GM13977 (cell line): ENCODE data around the gene SMYD3.

ENCODE experiments used
- DNase-seq: peaks from one replicate; pipeline ENCODE4 v3.0.0; 2012; ENCODE audit warnings: low spot score
- in situ Hi-C: fragments of 300-500 bp; cut with MboI; formaldehyde crosslinking; loops from one replicate; pipeline ENCODE4 v1.12.0; 2022; ENCODE audit warnings: low sequenced_read_pairs, low pct_unique_long_range_greater_than_20kb, mixed read lengths, inconsistent platforms; ENCODE audit not compliant: unreplicated experiment
- TF ChIP-seq, protein P1 (sequence below): IDR thresholded peaks from 2 replicates; pipeline ENCODE4 v1.5.1; 2012; ENCODE audit warnings: mild to moderate bottlenecking, control low read depth; ENCODE audit not compliant: insufficient read depth; ENCODE audit errors: extremely low read depth, missing control alignments

Gene SMYD3

GRCh38 chr1:246113555-246114095 is 393.5 kb downstream of the SMYD3 start:
- DNase-seq: no peak
- in situ Hi-C loops: no loop called here
- TF ChIP-seq, protein P1, sequence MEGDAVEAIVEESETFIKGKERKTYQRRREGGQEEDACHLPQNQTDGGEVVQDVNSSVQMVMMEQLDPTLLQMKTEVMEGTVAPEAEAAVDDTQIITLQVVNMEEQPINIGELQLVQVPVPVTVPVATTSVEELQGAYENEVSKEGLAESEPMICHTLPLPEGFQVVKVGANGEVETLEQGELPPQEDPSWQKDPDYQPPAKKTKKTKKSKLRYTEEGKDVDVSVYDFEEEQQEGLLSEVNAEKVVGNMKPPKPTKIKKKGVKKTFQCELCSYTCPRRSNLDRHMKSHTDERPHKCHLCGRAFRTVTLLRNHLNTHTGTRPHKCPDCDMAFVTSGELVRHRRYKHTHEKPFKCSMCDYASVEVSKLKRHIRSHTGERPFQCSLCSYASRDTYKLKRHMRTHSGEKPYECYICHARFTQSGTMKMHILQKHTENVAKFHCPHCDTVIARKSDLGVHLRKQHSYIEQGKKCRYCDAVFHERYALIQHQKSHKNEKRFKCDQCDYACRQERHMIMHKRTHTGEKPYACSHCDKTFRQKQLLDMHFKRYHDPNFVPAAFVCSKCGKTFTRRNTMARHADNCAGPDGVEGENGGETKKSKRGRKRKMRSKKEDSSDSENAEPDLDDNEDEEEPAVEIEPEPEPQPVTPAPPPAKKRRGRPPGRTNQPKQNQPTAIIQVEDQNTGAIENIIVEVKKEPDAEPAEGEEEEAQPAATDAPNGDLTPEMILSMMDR: no peak

DNA sequence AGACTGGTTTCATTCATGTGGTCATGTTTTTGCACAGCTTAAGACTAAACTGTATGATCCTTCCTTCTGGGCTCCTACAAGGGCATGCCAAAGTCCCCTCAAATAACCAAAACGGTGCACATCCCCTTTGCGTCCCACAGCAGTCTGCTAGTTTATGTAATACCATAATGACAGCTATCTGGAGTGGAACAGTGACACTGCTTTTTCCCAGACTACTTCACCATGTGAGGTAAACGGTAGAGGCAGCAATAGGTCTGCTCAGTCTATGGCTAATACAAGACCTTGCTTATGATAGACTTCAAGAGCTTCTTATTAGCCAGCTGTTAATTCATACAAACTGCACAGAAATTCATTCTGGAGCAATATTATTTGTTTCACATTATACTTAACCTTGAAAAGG is 395.5 kb downstream of the SMYD3 start:
- DNase-seq: no peak
- in situ Hi-C loops: no loop called here
- TF ChIP-seq, protein P1: no peak

DNA sequence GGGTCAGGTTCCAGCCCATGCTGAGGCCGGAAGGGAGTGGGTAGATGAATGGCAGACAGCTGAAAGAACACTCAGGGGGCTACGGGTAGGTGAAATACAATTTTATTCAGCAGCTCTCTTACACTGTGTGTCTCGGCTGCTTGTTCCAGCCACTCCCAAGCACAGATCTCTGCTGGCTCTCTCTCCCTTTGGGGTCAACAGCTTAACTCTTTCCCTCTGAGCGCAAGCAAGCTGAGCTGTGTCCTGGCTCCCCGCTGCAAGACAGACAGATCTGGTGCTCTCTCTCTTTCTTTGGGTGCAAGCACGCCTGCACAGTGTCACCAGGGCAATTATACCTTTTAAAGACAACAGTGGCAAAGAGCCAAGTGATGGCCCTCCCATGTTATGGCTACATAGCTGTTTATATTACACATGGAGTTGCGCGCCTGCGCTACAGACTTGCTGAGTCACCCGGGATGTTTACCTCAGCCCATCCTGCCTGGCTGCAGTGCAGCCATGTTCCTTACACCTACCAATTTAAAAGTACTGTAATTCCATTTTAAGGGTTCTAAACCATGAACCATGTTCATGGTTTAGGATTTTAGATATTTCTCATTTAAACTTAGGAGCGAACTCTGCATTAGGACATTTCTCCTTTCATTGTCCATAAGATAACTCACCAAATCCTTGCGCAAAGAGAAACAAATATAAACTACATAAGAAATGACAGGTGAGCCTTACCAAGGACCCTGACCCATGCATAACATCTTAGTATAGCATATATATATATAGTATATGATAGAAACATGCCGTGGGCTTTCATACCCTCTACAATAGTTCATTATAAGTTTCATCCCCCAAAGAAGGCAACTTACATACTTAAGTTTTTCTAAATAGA is 396.5 kb downstream of the SMYD3 start:
- TF ChIP-seq, protein P1: no peak
- in situ Hi-C loops: no loop called here
- no peak for DNase-seq

- in situ Hi-C loops: no loop called here
- no peak for DNase-seq
- TF ChIP-seq, protein P1: no peak
These were observed 398.7 kb downstream of the SMYD3 start for GRCh38 chr1:246108278-246108925.

GRCh38 chr1:246107516-246108277 is 399.4 kb downstream of the SMYD3 start:
- DNase-seq: no peak
- TF ChIP-seq, protein P1: no peak
- in situ Hi-C loops: no loop called here

DNA sequence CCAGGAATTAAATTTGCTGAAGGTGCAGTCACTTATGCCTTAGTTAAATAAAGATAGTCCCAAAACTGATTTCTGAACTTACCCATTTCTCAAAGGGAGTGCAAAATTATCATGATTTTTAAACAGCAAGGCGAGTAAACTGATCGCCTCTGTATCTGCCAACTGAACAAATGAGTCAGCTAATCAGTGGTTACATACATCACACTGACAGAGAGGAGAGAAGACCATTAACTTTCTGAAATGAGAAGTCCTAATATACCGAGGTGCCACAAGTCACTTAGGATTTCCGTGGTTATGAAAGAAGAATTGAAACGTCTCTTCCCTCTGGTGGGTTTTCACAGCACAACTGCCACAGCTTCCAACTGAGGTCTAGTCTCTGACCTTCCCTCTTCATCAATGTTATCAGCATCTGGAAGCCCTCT is 400.7 kb downstream of the SMYD3 start:
- TF ChIP-seq, protein P1: no peak
- in situ Hi-C loops: no loop called here
- DNase-seq: peak; percentile 16
